ENCODE results near the gene NUP93. TPM values are rescaled to one million over a fixed set of nuclear protein-coding genes. Genes with fewer than 3 reads are reported as not detected.
A peak's percentile ranks its signal among the peaks of the same experiment; 100 is the strongest.

The NUP93 gene
- total RNA-seq, 1 donor from 2014 or later = 111 TPM

DNA sequence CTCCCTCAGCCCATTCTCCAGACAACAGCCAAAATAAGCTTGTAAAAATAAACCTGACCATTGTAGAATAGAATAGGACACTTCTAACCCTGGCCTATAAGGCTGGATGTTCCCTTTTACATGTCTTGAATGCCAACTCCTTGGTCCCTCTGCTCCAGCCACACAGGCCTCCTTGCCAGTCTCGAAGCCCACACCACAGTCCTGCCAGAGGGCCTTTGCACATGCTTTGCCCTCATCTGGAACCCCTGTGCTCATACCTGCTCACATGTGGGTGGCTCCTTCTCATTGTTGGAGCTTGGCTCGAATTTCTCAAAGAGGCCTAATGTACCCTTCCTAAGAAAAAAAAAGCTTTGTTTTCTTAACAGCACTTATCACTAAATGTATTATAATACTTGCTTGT, 129.7 kb downstream of the NUP93 start:
- Mint-ChIP-seq H3K4me1 (peaks cover 36% of the 10 kb centered on the region), H3K27me3 (no peaks in the 10 kb centered on the region), H3K9me3 (no peaks in the 10 kb centered on the region), H3K36me3 (ENCODE audit: low read depth) (no peaks in the 10 kb centered on the region), H3K27ac (no peak overlapping the region), H3K4me3 (no peak overlapping the region)
- TF ChIP-seq, protein P1, sequence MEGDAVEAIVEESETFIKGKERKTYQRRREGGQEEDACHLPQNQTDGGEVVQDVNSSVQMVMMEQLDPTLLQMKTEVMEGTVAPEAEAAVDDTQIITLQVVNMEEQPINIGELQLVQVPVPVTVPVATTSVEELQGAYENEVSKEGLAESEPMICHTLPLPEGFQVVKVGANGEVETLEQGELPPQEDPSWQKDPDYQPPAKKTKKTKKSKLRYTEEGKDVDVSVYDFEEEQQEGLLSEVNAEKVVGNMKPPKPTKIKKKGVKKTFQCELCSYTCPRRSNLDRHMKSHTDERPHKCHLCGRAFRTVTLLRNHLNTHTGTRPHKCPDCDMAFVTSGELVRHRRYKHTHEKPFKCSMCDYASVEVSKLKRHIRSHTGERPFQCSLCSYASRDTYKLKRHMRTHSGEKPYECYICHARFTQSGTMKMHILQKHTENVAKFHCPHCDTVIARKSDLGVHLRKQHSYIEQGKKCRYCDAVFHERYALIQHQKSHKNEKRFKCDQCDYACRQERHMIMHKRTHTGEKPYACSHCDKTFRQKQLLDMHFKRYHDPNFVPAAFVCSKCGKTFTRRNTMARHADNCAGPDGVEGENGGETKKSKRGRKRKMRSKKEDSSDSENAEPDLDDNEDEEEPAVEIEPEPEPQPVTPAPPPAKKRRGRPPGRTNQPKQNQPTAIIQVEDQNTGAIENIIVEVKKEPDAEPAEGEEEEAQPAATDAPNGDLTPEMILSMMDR (IDR thresholded peaks at IDR 0.05) = no peak
- POLR2A ChIA-PET = interaction anchor here (0.6 to 15.6 kb wide), 3 partner anchors 10 to 111 kb away, joined by 4 to 444 read pairs (median 5); partner anchors contain the start of gene HERPUD1
- DNase-seq (no peak), ATAC-seq (ENCODE audit: low read depth) (no peak)
- intact Hi-C loops (cut with micrococcal nuclease) = no loop called here
- CTCF ChIA-PET = interaction anchor here (1.3 kb wide), 1 partner anchor 92 kb away, joined by 3 read pairs; no protein-coding TSS in a partner anchor

DNA sequence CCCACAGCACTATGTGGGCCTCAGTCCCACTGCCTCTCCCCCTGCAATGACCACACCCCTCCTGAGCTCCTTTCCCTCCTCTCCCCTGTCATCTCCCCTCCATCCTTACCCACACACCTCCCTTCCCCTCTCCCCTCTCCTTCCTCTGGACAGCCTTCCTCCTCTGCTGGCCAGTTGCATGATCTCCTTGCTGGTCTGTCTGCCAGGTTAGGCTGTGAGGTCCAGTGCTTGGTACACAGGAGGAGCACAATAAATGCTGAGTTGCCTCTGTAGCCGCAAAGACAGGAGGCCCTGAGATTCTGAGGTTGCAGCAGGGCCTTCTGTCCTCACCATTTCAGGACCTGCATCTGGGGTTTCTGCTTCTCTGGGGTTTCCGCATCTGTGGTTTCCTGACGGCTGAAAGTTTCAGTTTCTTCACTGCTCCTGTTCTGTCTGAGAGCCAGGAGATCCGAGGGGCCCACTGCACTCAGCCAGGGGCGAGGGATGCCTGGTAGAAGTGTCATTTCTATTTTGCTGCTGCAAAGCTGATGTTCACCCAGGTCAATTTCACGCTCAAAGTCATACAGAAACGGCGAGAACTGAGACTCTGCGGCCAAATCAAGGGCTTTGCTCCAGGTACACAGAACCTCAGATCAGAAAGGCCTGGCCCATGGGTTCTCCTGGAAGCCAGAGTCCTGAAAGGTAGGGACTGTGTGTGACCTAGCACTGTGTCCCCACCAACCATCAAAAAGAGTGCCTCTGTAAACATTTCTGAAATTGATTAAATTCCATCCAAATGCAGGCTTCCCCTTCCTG, 130.5 kb downstream of the NUP93 start:
- ChIA-PET POLR2A (interaction anchor here (0.6 to 15.6 kb wide), 3 partner anchors 9 to 112 kb away, joined by 4 to 444 read pairs (median 5); partner anchors contain the start of gene HERPUD1), CTCF (interaction anchor here (0.6 to 1.3 kb wide), 2 partner anchors 91 to 326 kb away, joined by 3 to 4 read pairs; partner anchors contain the start of genes PSME3IP1 and RSPRY1)
- ATAC-seq (ENCODE audit: low read depth) = peak; percentile 83
- TF ChIP-seq, protein P1 (IDR thresholded peaks at IDR 0.05) = no peak
- Mint-ChIP-seq H3K9me3 (no peaks in the 10 kb centered on the region), H3K4me1 (peaks cover 36% of the 10 kb centered on the region), H3K27me3 (no peaks in the 10 kb centered on the region), H3K4me3 (peak overlapping the region; percentile 71), H3K27ac (peak overlapping the region; percentile 93), H3K36me3 (ENCODE audit: low read depth) (no peaks in the 10 kb centered on the region)
- no peak for DNase-seq
- intact Hi-C loops (cut with micrococcal nuclease) = no loop called here

DNA sequence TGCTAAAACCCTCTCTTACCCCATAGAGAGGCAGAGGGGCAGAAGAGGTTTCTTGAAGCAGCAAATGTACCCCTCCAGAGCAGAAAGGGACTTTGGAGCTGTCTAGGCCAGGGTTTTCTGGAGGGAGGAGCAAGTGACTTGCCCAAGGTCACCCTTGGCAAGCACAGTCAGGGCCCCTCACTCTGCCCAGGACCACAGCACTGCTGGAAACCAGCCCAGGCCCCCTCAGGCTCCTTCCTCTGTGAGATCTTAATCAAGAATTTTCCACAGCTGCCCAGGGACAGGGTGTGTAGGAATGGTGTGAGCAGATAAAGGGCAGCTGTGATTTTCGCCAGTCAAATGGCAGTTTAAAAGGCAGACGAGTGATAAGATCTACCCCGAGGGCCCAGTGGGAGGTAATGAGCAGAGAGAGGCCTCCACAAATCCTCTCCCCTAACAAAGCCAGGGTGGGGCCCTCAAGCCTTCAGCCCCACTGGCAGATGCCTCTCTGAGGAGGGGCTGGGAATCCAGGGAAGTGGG, 131.2 kb downstream of the NUP93 start:
- DNase-seq (no peak), ATAC-seq (ENCODE audit: low read depth) (no peak)
- H3K27ac Mint-ChIP-seq = peak overlapping the region; percentile 93
- CTCF ChIA-PET = no interaction called here
- no peaks in the 10 kb centered on the region for H3K9me3 Mint-ChIP-seq
- peaks cover 36% of the 10 kb centered on the region for H3K4me1 Mint-ChIP-seq
- no peak overlapping the region for H3K4me3 Mint-ChIP-seq
- intact Hi-C loops (cut with micrococcal nuclease) = no loop called here
- TF ChIP-seq, protein P1 (IDR thresholded peaks at IDR 0.05) = no peak
- H3K27me3 Mint-ChIP-seq = no peaks in the 10 kb centered on the region
- POLR2A ChIA-PET = interaction anchor here (1.5 to 15.6 kb wide), 2 partner anchors 9 to 77 kb away, joined by 4 to 444 read pairs; partner anchors contain the start of gene HERPUD1
- no peaks in the 10 kb centered on the region for H3K36me3 Mint-ChIP-seq (ENCODE audit: low read depth)

DNA sequence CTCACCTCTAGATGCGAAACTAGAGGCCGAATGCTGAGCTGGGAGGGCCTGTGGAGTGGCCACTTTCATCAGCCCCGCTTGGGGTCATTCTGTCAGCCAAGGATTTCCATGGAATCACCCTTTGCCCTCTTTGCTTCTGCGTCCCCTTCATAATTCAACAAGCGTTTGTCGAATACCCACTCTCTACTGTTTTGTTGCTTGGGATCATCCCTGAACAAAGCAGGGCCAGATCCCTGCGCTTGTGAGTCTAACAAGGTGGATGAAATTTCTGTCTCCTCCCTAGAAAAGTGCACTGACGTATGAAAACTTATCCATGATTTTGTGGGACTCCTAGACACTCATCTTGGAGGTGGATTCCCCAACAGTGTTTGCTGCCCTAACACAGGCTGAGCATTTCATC, 131.8 kb downstream of the NUP93 start:
- Mint-ChIP-seq H3K9me3 (no peaks in the 10 kb centered on the region), H3K36me3 (ENCODE audit: low read depth) (no peaks in the 10 kb centered on the region), H3K27me3 (no peaks in the 10 kb centered on the region), H3K27ac (peak overlapping the region; percentile 1), H3K4me3 (no peak overlapping the region), H3K4me1 (peaks cover 36% of the 10 kb centered on the region)
- ChIA-PET CTCF (no interaction called here), POLR2A (interaction anchor here (0.6 to 15.6 kb wide), 2 partner anchors 9 to 77 kb away, joined by 4 to 444 read pairs; partner anchors contain the start of gene HERPUD1)
- TF ChIP-seq, protein P1 (IDR thresholded peaks at IDR 0.05) = no peak
- ATAC-seq (ENCODE audit: low read depth) (no peak), DNase-seq (no peak)
- intact Hi-C loops (cut with micrococcal nuclease) = no loop called here

DNA sequence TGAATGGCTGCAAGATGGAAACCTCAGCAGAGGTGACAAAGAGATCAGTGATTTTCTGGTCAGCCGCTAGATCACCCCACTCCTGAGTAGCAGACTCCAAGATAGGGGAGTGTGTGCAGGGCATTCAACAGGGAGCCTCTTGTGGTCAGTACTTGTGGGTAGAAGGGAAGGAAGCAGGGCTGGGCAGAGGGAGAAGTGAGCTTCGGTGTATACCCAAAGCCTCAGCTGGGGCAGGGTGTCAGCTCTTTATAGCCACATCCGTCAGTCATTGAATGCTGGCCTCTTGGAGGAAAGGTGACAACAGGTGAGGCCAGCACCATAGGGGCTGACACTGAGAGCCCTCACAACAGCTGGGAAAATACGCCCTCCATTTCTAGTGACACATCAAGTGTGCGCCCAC, 132.8 kb downstream of the NUP93 start:
- TF ChIP-seq, protein P1 (IDR thresholded peaks at IDR 0.05) = no peak
- Mint-ChIP-seq H3K36me3 (ENCODE audit: low read depth) (no peaks in the 10 kb centered on the region), H3K27ac (peak overlapping the region; percentile 43), H3K27me3 (no peaks in the 10 kb centered on the region), H3K9me3 (no peaks in the 10 kb centered on the region), H3K4me1 (peaks cover 44% of the 10 kb centered on the region), H3K4me3 (no peak overlapping the region)
- DNase-seq = no peak
- ATAC-seq (ENCODE audit: low read depth) = no peak
- intact Hi-C loops (cut with micrococcal nuclease) = no loop called here
- POLR2A ChIA-PET = interaction anchor here (0.8 to 15.6 kb wide), 2 partner anchors 76 to 231 kb away, joined by 7 to 444 read pairs; partner anchors contain the start of gene HERPUD1
- CTCF ChIA-PET = interaction anchor here (1.2 to 1.3 kb wide), 2 partner anchors 71 to 83 kb away, joined by 3 read pairs; no protein-coding TSS in a partner anchor
